HG02763 (cell line): ENCODE results near the gene MYH7B.

ENCODE experiments used
- ATAC-seq: cut with Tn5 transposase; IDR thresholded peaks from one replicate; pipeline ENCODE4 v1.9.1; 2021; ENCODE audit warnings: mild to moderate bottlenecking, moderate library complexity; ENCODE audit not compliant: unreplicated experiment

The MYH7B gene

GRCh38 chr20:34989118-34989517 lies 33.5 kb downstream of the MYH7B start:
- ATAC-seq = no peak

GRCh38 chr20:34989670-34990069 lies 34.0 kb downstream of the MYH7B start:
- ATAC-seq = no peak

- no peak for ATAC-seq
Measured at GRCh38 chr20:34990231-34990630, 34.6 kb downstream of the MYH7B start.

- no peak for ATAC-seq
Measured at GRCh38 chr20:34990661-34991214, 35.1 kb downstream of the MYH7B start.

- ATAC-seq = no peak
Measured at GRCh38 chr20:34992751-34993417, 37.2 kb downstream of the MYH7B start.

GRCh38 chr20:34993941-34994508 lies 38.4 kb downstream of the MYH7B start:
- no peak for ATAC-seq

- ATAC-seq = no peak
Measured at GRCh38 chr20:34994509-34995131, 39.0 kb downstream of the MYH7B start.

GRCh38 chr20:34995192-34995591 lies 39.5 kb downstream of the MYH7B start:
- ATAC-seq = no peak

- ATAC-seq = no peak
Measured at GRCh38 chr20:34995696-34996095, 40.0 kb downstream of the MYH7B start.

GRCh38 chr20:34996243-34997028 lies 40.8 kb downstream of the MYH7B start:
- ATAC-seq = no peak

GRCh38 chr20:34997131-34997561 lies 41.5 kb downstream of the MYH7B start:
- ATAC-seq = no peak

- ATAC-seq = no peak
Measured at GRCh38 chr20:34997774-34998173, 42.1 kb downstream of the MYH7B start.

- no peak for ATAC-seq
Measured at GRCh38 chr20:34998331-34998950, 42.8 kb downstream of the MYH7B start.

- no peak for ATAC-seq
Measured at GRCh38 chr20:34999021-34999451, 43.4 kb downstream of the MYH7B start.

- no peak for ATAC-seq
Measured at GRCh38 chr20:34999782-35000181, 44.1 kb downstream of the MYH7B start.

GRCh38 chr20:35000311-35000921 lies 44.7 kb downstream of the MYH7B start:
- no peak for ATAC-seq

- no peak for ATAC-seq
Measured at GRCh38 chr20:35000922-35001595, 45.4 kb downstream of the MYH7B start.

GRCh38 chr20:35001596-35002362 lies 46.1 kb downstream of the MYH7B start:
- no peak for ATAC-seq
